ENCODE results near the gene DMD.
"Not testable (repeated sequence)": the region's sequence is repeated elsewhere in the genome, so short reads cannot be mapped to it uniquely, and the experiment has no call there.

DMD gene

DNA sequence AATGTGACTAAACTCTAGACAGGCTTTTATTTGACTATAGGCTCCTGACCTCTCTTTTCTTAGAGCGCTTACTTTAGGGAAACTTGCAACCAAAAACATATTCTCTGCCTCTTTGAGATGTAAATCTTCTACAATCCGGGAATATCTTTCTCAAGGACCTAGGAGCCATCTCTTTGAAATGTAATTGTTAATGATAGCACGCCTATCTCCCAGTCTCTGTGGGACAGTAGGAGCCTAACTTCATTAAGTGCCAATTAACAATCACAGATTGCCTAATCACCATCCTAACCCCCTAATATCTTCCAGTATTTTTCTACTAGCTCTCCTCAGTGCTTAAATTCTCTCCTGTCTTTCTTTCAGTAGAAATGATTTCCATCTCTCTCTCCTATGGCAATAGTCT, 628.6 kb downstream of the DMD start:
- no peak for DNase-seq

DNA sequence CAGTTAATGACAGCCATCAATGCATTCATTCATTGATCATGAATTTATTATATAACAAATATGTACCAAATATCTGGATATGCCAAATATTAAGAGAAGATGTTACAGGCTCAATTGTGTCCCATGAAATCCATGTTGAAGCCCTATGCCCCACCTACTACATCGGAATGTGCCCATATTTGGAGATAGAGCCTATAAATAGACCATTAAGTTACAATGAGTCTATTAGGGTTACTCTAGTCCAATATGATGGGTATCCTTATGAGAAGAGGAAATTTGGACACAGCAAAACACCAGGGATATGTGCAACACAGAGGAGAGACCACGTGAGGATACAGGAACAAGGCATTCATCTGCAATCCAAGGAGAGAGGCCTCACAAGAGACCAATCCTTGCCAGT, 634.5 kb downstream of the DMD start:
- no peak for DNase-seq

- DNase-seq: no peak
These were observed 638.7 kb downstream of the DMD start for GRCh38 chrX:32572644-32573043.

GRCh38 chrX:32571579-32571978, 639.8 kb downstream of the DMD start:
- DNase-seq: no peak

DNA sequence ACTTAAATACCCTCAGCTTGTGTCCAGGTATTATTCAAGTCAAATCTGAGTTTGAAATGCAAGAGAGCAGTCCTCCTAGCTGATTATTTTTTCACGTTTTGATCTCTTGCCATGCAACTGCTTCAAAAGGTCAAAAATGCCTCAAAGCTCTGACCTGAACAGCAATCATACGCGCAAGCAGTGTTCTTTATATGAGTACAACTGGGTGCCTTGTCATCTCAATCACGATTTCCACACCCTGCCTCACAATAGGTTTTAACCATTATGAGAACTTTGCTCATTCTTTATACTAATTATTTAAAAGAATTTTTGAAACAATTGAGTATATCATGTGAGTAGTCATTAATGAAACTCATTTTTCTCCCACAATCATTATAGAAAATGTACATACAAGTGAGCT, 649.1 kb downstream of the DMD start:
- DNase-seq: no peak

GRCh38 chrX:32545101-32545500, 666.2 kb downstream of the DMD start:
- no peak for DNase-seq

DNA sequence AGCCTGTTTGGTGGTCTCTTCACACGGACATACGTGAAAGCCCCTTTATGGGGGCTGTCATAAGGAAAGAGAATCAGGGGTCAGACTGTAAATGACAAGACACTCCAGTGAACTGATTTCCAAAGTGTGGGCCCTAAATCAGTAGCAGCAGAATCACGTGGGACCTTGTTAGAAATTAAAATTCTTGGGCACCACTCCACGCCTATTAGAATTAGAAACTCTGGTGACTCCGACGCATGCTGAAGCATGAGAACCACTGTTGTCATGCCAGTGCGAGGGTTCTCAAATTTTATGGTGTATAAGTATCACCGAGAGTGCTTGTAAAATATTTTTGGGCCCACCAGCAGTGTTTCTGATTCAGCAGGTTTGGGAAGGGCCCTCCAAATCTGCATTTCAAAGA, 672.8 kb downstream of the DMD start:
- DNase-seq: no peak

DNA sequence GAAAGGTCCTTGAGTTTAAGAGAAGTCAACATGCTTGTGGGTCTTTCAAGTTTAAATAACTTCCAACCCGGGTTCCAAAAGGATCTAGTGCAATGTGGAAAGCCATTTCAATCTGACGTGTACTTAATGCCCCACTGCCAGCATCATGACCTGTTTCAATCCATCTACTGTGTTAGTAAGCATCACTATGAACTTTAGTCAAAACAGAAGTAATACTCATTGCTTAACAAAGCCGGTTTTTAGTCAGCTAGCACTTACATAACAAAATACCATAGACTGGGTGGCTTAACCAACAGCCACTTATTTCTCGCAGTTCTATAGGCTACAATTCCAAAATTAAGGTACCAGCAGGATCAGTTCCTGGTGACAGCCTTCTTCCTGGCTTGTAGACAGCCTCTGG, 677.5 kb downstream of the DMD start:
- no peak for DNase-seq

- DNase-seq: no peak
These were observed 679.1 kb downstream of the DMD start for GRCh38 chrX:32532262-32532661.

DNA sequence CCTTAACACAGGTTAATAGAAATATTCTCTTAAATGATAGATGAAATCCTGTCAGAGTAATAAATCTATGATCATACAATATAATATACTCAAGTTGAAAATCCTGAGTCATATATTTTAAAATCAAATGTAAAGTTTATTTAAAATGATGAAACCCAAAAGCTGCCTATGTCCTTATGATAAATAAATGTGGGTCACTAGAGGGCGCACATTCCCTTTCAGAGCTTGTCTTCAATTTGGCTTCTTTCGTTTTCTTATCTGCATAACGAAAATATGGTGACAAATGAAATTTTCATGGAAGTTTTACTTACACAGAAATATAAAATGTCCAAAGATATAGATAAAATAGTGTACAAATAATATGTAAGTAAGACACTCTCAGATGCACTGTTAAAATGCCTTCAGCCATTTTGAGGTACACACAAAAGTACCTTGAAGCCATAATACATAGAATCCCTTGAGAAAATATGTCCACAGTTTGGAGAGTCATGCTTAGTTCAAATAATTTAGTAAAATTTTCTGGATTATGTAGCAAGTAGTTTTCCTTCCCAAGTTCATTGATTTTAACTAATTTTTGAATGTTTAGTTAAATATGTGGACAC, 680.4 kb downstream of the DMD start:
- DNase-seq: no peak

GRCh38 chrX:32528451-32528850, 682.9 kb downstream of the DMD start:
- not testable (repeated sequence) for DNase-seq

- DNase-seq: no peak
These were observed 686.1 kb downstream of the DMD start for GRCh38 chrX:32525234-32525633.

DNA sequence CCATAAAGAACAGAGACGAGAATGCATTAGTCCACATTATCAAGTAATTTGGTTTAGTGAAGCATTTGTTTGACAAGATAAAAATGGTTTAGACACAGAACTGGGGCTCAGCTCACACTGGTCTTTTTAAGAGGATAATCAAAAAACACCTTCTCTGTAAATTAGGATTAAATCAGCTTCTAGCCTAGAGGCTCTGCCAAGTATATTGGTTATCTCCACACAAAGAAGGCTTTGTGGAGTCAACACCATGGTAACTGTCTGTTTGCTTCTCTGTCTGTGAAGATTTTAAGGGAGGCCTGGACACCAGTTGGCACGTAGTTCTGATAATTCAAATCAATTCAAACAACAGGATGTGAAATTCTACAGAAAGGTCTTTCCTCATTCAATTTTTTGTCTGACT, 687.0 kb downstream of the DMD start:
- DNase-seq: no peak

DNA sequence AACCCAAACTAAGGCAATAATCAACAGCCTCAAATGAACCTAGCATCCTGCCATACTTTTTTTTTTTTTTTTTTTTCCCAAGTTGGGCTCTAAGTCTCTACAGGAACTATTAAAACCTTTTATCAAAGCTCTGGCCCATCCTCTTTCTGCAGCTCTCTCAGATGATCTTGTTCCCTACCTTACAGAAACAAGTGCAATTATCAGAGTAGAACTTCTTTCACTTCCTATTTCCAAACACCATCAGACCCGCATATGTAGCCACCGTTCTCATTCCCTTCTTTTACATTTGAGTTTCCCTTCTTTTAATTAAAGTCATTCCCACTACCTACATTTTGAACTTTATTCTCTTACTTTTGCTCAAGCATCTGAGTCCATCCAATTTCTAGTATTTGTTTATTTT, 690.6 kb downstream of the DMD start:
- DNase-seq: no peak

DNA sequence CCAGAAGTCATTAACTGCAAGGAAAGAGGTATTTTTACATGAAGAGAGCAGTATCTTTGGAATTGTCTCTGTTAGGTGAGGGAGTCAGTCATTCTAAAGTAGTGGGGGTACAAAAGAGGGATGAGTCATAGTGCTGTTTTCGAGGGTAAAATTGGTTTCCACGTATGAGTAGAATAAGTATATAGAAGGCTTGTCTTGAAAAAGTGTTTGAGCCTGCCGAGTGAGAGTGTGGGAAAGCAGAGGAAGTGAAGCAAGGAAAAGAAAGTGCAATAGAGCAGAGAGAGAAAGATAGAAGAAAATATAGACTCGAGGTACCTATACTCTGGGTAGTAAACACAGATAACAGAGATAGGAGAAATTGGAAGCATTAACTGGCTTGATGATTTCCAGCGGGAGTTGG, 696.4 kb downstream of the DMD start:
- DNase-seq: no peak

GRCh38 chrX:32501606-32502005, 709.7 kb downstream of the DMD start:
- DNase-seq: no peak

DNA sequence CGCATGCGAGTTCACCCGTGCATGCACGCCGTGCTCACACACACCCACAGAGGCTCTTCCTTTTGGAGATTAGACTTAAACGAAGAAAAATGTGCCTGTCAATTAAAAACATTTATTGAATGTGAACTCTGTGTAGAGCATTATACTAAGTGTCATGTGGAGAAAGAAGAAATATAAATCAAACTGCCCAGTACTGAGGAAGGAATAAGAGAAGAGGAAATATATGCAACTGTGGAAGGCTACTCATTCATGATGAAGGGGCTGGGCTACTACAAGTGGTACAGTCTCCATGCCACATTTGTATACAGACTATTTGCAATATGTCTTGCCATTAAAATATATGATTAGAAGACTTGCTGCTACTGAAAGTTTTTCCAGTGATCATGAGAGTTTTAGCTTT, 714.7 kb downstream of the DMD start:
- DNase-seq: no peak

DNA sequence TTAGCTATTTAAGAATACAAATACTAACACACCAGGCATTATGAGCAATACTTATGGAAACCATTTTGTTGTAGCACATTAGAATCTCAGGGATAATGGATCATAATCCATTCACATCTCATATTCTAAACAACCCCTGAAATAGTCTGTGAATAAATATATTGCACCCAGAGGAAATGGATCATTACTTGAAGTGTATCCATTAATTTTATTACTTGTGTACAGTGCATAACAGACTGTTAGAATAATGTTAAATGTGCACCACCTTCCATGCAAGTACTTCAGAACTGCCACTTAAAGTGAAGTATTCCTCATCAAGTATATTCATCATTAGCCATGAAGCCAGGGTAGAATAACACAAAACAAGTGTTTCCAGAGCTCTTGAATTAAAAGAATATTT, 715.5 kb downstream of the DMD start:
- no peak for DNase-seq

GRCh38 chrX:32489125-32489524, 722.2 kb downstream of the DMD start:
- DNase-seq: no peak

GRCh38 chrX:32483534-32484136, 727.7 kb downstream of the DMD start:
- no peak for DNase-seq

DNA sequence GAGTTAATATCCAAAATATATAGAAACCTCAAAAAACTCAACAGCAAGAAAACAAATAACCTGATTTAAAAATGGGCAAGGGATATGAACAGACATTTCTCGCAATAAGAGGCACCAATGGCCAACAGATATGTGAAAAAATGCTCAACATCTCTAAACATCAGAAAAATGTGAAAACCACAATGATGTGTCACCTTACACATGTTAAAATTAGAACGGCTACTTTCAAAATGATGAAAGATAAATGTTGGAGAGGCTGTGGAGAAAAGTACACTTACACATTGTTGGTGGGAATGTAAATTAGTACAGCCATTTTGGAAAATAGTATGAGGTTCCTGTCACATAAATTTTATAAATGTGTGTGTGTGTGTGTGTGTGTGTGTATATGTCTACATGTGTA, 731.3 kb downstream of the DMD start:
- no peak for DNase-seq

DNA sequence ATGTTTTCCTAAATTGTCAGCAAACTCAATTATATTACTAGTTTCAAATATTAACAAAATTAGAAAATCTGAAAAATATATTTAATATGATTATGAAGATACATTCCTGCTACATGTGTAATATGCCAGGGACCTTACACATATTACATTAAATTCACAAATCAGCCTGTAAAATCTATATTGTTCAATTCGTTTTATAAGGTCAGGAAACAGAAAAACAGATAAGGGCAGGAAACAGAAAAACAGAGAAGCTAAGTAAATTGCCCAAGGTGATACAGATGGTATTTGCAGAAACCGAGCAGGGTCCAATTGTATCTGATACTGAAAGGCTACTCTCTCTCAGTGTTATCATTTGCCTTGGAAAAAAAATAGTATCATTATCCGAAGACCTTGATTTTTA, 739.0 kb downstream of the DMD start:
- no peak for DNase-seq

GRCh38 chrX:32455704-32456103, 755.6 kb downstream of the DMD start:
- DNase-seq: no peak

DNA sequence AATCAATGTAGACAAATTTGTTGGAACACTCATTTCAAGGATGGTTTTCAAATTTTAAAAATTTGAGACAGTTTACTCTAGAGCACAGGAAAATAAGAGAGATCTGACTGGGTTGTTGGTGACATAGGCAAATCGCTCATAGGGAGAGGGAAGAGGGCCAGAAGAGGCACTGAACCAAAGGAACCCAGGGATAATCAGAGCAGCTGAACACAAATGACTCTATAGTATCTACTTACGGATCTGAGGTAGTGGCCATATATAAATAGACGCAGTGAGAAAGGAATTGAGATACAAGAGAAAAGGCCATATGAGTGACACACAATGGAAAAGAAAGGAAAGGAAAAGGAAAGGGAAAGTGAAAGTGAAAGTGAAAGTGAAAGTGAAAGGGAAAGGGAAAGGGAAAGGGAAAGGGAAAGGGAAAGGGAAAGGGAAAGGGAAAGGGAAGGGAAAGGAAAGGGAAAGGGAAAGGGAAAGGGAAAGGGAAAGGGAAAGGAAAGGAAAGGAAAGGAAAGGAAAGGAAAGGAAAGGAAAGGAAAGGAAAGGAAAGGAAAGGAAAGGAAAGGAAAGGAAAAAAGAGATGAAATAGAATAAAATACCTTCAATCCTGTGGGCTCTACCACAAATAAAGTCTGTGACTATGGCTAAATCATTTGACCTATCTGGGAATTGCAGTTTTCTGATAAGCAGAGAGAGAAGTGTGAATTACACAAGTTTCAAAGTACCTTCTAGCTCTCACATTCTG, 759.2 kb downstream of the DMD start:
- no peak for DNase-seq

- DNase-seq: no peak
These were observed 762.4 kb downstream of the DMD start for GRCh38 chrX:32448945-32449344.

Measured in NCI-H1436 (cell line).